HT-29 (cell line): Measurements from ENCODE around the gene GPC5. TPM values are rescaled to one million over a fixed set of nuclear protein-coding genes. Genes with fewer than 3 reads are reported as not detected.

Experiments
- DNase-seq: peaks from one replicate; pipeline ENCODE4 v3.0.0-alpha.2; 2015; ENCODE audit warnings: low spot score
- total RNA-seq: library from RNA; depleted of rRNA; stranded (reverse); fragments of >200 nt; shearing (Covaris generic); gene quantifications from 2 replicates; pipeline ENCODE4 v1.2.3, GENCODE V29; 2014

The GPC5 gene
- total RNA-seq, 1 experiment from 2014 or later = not detected

DNA sequence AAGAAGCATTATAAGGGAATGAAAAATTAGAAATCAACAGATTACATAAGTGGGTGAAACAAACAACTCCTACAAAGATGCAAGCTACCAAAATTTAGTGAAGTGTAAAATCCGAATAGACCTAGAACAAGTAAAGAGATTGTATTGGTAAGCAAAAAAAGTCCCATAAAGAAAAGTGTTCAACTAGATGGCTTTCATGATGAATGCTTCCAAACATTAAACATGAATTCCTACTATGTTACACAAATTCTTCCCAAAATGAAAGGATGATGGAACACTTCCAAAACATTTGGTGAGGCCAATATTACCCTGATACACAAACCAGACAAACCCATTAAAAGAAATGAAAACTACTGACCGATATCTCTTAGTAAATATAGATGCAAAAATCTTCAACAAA, 139.0 kb downstream of the GPC5 start:
- no peak for DNase-seq

DNA sequence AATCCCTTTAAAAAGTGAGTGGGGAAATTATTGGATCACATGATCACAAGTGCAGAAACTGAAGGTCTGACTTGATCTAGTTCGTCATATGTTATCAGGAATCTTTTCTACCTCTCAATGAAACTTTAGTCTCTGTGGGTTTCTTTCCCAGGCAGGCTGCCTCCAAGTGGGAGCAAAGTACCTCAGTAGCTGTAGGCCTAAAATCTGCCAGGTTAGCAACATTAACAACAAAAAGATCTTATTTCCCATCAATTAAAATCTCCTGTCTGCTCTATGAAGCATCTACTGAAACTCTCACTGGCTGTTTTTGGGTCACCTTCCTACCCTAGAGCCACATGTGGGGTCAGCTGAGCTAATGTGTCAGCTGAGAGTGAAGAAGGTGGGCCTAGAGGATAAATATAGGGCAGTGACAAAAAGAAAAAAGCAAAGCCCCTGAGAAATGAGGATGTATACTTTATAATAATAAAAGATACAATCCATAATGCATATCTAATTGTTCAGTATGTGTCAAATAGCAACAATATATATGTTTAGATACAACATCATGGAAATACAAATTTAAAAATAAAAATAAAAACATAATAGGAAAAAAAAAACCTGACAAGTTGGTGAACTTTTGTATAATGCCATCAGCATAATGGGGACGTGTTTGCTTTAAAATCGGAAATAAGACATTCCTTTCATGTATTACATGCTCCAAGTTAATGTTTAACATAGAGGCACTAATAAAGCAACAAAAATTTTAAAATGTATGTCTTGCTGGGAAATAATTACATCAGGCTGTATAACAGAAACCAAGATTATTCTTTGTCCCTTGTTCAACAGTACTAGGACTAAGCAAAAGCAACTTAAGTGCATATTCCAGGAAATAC, 141.1 kb downstream of the GPC5 start:
- DNase-seq = no peak

DNA sequence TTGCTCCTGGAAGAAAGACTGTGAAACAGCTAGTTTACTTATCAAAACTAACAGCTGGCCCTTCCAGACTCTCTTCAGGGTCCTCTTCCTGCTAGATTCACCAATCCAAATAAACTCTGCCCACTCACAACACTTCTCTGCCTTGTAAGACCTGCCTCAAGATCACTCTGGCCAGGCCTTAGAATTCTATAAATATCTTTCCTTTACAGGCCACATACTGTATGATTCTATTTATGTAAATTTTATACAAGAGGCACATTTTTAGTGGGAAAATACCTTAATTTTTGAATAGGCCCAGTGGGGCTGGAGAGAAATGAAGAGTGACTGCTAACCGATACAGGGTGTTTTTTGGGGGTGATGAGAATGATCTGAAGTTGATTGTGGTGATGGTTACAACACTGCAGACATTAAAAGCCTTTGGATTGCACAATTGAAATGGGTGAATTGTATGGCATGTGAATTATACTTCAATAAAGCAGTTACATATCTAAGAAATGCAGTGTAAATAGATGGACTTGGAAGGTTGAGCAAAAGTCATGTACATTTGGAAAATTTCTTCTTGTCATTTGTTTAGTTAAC, 141.8 kb downstream of the GPC5 start:
- no peak for DNase-seq

DNA sequence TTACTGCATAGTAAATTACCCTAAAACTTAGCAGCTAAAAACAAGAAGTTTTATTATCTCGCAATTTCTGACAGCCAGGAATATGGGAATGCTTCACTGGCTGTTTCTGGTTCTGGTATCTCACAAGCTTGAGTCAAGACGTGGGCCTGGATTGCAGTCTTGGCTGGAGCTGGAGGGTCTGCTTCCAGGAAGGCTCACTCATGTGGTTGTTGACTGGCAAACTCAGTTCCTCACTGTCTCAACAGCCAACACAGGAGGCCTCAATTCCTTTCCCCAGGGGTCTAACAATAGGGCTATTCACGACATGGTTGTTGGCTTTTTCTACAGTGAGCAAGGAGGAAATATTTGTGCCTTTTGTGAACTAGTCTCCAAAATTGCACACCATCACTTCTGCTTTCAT, 146.3 kb downstream of the GPC5 start:
- no peak for DNase-seq

DNA sequence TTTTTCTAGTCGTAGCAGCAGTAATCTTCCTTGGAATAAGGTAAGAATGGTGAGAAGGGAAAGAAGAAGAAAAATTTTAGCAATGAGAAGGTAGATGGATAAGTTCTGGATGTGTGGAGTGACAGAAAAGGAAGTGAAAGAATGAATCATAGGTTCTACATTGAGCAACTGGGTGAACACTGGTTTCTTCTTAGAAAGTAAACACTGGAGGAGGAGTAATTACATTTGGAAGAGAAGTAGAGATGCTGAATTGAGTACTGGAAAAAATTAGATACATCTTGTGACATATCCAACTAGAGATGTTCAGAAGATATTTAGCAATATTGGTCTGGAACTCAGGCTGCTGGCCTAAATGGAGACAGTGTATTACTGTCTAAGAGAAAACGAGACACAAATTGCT, 148.5 kb downstream of the GPC5 start:
- DNase-seq = no peak

DNA sequence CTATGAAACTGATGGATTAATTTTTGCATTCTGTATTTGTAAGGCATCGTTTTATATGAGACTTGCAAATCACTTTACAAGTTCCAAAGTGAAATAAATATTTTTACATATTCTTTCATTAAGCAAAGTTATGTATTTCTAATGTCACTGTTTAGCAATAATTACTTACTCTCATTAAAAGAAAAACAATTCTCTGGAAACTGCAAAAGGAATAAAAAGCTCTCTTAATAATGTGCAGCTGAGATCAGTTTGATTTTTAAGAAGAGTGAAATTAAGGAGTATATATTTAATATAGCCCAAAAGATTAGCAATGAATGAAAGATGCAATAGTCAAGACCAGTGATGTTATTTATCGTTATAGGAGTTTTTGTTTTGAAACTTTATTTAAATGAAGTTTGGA, 155.2 kb downstream of the GPC5 start:
- no peak for DNase-seq

DNA sequence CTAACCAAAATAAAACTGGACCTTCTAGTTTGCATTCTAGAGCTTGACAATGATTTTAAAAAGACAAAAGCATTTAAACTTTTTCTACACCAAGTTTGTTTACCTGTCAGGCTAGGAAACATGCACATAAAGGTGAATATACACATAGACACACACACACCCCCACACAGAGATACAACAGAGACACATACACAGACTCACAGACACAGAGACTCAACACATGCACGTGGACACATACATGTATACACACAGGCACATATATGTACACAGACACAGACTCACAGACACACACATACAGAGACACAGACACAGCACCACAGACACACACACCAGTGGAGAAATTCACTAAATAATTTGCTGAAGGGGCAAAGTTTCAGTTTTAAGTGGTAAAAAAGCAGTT, 155.7 kb downstream of the GPC5 start:
- no peak for DNase-seq

DNA sequence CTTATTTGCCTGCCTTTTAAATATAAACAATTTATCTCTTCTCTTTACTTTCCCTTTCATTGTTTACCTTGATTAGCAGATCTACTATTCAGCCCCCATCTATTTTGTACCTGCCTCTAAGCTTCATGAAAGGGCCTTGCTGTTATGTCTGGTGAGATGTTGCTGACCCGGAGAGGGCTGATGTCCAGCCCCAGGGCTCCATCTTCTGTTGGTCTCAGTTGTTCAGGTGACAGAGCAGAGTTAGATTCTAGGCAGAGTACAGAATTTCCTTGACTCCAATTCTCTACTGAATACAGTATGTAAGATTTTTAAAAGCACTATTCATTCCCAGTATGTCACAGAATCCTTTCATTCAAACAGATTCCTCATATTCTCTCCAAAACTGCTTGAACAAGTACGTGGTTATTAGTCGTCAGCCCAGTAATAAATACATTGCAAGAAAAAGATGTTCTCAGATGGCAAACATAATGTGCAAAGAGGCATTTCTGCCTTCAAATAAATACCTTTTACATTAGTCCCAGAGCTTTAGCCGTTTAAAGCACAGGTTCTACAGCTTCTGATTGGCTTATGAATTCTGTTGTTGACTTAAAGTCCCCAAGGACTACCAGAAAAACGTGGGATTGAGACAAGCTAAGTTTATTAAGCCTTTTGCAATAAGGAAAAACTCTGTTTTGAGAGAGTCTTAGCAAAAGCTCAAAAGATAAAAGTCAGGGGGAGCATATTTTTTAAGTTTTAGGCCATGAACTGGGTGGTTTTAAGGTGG, 159.1 kb downstream of the GPC5 start:
- no peak for DNase-seq

DNA sequence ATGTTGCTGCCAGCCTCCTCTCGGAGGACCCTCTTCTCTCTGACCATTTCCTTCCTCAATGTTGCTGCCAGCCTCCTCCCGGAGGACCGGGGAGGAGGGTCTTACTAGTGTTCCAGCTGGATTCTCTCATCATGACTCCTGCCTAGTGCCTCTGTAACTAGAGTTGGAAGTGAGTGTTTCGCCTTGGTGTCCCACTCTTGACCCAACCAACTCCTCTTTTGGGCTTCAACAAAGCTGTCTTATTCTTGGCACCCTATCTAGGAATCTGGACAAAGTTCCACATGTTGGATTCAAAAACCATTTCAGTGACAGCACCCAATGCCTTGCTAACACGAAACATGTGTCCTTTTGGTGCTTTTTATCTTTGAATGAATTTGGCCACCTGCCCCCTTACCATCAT, 165.4 kb downstream of the GPC5 start:
- no peak for DNase-seq

DNA sequence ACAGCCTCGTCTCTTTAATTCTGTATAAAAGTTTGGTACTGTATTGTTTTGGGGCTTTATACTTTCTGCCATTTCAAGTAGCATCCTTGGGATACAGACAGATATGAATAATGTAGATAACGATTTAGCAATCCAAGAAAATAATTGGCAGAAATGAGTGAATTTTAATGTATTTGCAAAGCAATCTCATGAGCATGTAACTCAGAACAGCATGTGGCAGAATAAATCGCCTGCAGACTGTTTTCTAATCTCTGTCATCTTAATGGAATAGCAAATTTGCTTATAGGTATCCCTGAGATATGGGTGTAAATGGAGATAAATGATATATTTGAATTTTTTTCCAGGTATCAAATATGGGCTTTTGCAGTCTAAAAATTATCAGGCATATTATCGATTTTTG, 166.0 kb downstream of the GPC5 start:
- no peak for DNase-seq

DNA sequence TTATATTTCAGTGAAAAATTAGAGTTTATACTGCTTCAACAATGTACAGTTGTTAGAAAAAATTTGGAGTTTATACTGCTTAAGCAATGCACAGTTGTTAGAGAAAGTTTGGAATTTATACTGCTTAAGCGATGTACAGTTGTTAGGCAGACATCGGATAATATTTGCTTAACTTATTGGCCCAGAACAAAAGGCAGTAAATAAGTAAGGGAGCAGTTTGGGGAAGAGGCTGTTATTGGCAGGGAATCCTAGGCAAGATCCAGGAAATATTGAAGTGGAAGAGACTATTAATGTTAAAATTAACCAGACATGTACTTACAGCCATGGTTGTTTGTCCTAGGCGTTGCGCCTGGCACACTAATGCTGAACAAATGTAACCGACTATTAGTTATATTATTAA, 166.9 kb downstream of the GPC5 start:
- no peak for DNase-seq

DNA sequence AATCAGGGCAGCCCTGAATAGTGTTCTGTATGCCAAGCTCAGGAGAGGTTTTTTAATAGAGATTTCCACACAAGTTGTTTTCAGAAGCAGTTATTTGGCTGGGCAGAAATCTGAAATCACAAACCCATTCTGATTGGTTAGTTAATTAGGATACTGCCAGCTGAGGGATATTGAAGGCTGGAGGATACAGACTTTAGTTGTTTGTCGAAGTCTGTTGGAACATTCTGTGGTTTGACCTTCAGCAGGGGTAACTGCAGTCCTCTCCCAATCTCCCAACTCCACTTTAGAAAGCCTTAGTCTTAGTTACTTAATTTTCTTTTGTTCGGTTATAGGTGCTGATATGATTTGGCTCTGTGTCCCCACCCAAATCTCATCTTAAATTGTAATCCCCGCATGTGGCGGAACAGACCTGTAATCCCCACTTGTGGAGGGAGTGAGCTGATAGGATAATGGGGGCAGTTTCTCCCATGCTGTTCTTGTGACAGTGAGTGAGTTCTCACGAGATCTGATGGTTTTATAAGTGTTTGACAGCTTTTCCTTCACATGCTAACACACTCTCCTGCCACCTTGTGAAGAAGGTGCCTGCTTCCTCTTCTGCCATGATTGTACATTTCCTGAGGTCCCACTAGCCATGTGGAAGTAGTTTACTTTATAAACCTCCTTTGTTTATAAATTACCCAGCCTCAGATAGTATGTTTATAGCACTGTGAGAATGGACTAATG, 169.2 kb downstream of the GPC5 start:
- no peak for DNase-seq

DNA sequence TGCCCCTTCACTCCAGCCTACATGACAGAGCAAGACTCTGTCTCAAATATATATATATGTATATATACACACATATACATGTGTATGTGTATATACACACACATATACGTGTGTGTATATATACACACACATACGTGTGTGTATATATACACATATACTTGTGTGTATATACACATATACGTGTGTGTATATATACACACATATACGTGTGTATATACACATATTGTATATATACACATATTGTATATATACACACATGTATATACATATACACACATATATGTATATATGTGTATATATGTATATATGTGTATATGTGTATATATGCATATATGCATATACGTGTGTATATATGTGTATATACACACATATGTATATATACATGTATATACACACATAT, 173.3 kb downstream of the GPC5 start:
- DNase-seq = no peak

DNA sequence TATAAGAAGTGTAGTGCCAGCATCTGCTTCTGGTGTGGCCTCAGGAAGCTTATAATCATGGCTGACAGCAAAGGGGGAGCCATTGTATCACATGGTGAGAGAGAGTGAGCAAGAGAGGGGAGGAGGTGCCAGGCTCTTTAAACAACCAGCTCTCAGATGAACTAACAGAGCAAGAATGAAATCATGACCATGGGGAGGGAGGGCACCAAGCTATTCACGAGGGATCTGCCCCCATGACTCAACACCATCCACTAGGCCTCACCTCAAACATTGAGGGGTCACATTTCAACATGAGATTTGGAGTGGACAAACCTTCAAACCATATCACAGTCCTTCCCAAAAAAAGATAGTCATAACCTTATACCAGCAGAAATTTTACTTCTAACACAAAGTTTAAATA, 174.0 kb downstream of the GPC5 start:
- no peak for DNase-seq

DNA sequence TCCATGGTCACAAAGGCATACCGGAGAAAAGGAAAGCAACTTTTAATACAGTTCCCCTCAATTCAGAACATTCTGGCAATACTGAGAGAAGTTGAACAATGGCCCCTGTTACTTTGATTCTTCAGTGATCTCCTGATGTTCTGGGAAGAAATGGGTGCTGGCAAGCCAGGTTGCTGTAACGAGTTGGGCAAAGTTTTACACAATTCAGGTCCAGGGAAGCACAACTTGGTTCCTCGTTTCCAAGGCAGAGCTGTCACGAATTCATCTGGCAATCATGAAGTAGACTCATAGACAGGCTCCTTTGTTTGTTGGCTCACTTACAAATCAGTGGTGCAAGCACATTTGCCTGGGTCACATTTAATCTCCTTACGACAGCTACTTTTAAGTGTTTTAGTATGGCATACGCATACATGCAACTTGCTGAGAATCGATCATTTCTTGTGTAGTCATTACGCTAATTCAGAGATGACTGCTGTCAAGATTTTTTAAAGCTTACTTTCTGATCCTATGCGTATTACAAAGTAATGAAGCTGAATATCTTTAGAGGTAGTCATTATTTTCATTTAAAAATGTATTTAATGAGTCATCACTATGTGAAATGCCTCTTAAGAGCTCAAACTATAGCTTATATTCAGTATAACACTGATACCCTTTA, 174.7 kb downstream of the GPC5 start:
- DNase-seq = no peak

DNA sequence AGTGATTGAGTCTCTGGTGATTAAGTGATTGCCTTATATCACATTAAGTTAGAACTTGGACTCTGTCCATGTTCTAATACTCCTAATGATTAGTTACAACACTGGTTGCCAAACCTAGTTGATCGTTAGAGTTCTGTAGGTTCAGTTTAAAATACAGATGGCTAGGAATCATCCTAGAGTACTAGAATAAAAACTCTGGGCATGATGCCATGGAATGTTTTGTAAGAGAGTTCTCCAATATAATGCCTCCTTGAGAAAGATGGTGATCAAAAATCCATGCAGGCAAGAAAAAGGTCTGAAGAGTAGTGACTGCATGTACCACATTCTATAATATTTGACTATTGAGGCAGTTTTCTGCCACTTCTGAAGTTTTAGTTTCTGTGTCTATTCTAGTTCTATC, 176.3 kb downstream of the GPC5 start:
- no peak for DNase-seq

DNA sequence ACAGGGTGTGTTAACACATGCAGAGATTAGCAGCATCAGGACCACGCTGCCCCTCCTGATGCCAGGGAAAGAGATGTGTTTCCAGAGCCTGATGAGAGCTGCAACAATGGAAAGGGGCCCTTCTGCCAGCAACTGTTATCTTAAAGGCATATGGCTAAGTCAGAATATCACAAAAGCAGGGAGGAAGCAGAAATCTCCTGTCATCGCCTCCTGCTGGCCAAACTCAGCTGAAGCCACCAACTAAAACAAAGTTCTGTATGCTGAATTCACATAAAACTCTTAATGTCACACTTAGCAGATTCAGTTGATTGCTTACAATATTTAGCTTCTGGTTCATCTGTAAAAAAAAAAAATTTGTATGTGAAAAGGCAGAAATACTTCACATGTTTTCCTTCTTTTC, 178.2 kb downstream of the GPC5 start:
- DNase-seq = peak; percentile 35

DNA sequence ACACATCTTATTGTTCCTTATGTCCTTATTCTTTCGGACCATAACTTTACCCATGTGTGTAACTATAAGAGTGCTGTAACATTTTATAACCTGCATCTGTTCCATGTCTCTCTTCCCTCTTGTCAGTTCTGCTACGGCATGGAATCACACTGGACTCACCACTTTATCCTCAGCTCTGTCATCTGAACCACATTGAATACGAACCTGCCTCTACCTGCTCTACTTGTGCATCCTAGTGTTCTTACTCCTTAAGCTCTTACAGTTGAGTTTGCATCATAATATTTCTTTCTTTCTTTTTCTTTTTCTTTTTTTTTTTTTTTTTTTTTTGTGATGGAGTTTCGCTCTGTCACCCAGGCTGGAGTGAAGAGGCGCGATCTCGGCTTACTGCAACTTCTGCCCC, 180.9 kb downstream of the GPC5 start:
- no peak for DNase-seq

DNA sequence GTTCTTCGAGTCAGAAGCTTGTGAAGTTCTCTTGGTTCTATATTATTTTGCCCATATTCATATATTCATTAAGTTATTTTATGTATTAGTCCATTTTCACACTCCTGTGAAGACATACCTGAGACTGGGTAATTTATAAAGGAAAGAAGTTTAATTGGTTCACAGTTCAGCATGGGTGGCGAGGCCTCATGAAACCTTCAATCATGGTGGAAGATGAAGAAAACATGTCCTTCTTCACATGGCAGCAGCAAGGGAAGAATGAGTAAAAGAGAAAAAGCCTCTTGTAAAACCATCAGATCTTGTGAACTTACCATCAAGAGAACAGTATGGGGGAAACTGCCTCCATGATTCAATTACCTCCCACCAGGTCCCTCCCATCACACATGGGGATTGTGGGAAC, 182.3 kb downstream of the GPC5 start:
- DNase-seq = no peak

DNA sequence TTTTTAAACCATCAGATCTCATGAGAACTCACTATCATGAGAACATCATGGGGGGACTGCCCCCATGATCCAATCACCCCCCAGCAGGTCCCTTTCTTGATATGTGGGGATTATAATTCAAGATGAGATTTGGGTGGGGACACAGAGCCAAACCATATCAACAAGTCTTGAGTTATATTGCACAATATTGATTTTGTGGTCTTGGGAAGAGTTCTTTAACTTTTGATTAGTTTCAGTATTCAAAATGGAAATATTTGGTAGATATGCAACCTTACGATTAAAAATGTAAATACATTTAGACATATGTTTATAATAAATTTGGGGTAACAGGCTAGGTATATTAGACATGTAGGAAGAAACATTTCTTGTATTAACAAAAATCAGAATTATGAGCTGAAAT, 188.2 kb downstream of the GPC5 start:
- no peak for DNase-seq

DNA sequence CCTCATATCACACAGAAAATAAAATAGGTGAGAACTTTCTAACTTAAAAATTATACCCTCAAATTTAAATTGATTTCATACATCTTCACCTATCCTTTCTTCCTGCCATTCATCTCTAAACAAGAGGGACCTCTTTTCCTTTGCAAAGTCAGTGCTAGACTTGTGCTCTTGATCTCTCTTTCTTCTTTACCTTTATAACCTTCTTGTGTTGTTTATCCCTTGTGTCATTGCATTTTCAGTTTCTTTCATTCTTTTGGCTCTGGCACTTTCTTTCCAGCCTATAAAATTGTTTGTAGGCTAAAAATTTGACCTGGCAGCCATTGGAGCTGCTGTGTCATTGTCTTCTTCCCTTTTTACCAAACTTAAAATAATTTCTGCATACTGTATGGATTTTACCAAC, 190.1 kb downstream of the GPC5 start:
- no peak for DNase-seq
